CD4-positive, CD25-positive, alpha-beta regulatory T cell (primary cell): ENCODE results near the gene NACA2. TPM values are rescaled to one million over a fixed set of nuclear protein-coding genes. Genes with fewer than 3 reads are reported as not detected.

Experiments used
- ATAC-seq, 2 donors: fragments of 150-1000 bp; cut with Tn5 transposase; one replicate each; pipeline ENCODE4 v1.10.0; 2021; ENCODE audit warnings: low read depth in 2 of 2, moderate number of reproducible peaks in 2 of 2, moderate library complexity in 1 of 2
- DNase-seq, 3 donors: peaks; one replicate each; pipeline versions ENCODE4 v3.0.0 to v3.0.0-alpha.2; 2012 to 2022; ENCODE audit warnings: mixed read lengths in 1 of 3
- H3K27ac ChIP-seq: one replicate; pipeline ENCODE4 v1.7.0; 2013; ENCODE audit warnings: mild to moderate bottlenecking, low read length; ENCODE audit not compliant: insufficient read depth, poor library complexity, severe bottlenecking
- H3K27me3 ChIP-seq: one replicate; pipeline ENCODE4 v1.7.0; 2013; ENCODE audit warnings: low read length; ENCODE audit not compliant: control insufficient read depth, insufficient read depth
- H3K36me3 ChIP-seq: one replicate; pipeline ENCODE4 v1.7.0; 2013; ENCODE audit warnings: mild to moderate bottlenecking, low read length, moderate library complexity; ENCODE audit not compliant: control insufficient read depth, insufficient read depth
- H3K4me1 ChIP-seq: 2 replicates; pipeline ENCODE4 v1.7.0; 2013; ENCODE audit warnings: mild to moderate bottlenecking, low read length; ENCODE audit not compliant: insufficient read depth, control insufficient read depth, poor library complexity, severe bottlenecking
- H3K4me3 ChIP-seq: one replicate; pipeline ENCODE4 v1.7.0; 2013; ENCODE audit warnings: low read depth, mild to moderate bottlenecking, low read length, moderate library complexity
- H3K9me3 ChIP-seq, 2 experiments: 1 replicate in 1 of 2; 2 replicates in 1 of 2; pipeline ENCODE4 v1.7.0; 2013; ENCODE audit warnings: low read length in 2 of 2, mild to moderate bottlenecking in 1 of 2, moderate library complexity in 1 of 2; ENCODE audit not compliant: control insufficient read depth in 2 of 2
- H3K27ac Mint-ChIP-seq, 3 donors: one replicate each; pipeline ENCODE4 v1.8.0; 2020 to 2022; ENCODE audit warnings: mild to moderate bottlenecking in 3 of 3, mixed read lengths in 3 of 3, moderate library complexity in 2 of 3
- H3K27me3 Mint-ChIP-seq: one replicate; pipeline ENCODE4 v1.8.0; 2022; ENCODE audit warnings: mild to moderate bottlenecking, mixed read lengths
- H3K36me3 Mint-ChIP-seq: one replicate; pipeline ENCODE4 v1.8.0; 2020; ENCODE audit warnings: mixed read lengths
- H3K4me1 Mint-ChIP-seq, 4 donors: one replicate each; pipeline ENCODE4 v1.8.0; 2020 to 2022; ENCODE audit warnings: mixed read lengths in 4 of 4, mild to moderate bottlenecking in 1 of 4
- H3K4me3 Mint-ChIP-seq, 4 donors: one replicate each; pipeline ENCODE4 v1.8.0; 2020 to 2022; ENCODE audit warnings: mild to moderate bottlenecking in 4 of 4, mixed read lengths in 4 of 4, moderate library complexity in 3 of 4
- H3K9me3 Mint-ChIP-seq, 7 donors: one replicate each; pipeline ENCODE4 v1.8.0; 2020 to 2022; ENCODE audit warnings: mixed read lengths in 7 of 7, mild to moderate bottlenecking in 3 of 7, moderate library complexity in 2 of 7
- polyA plus RNA-seq, 4 donors: library from polyadenylated mRNA; unstranded; fragments of 300-500 nt; fragmentation: Illumina TruSeq; gene quantifications; one replicate each; pipeline ENCODE4 v1.2.3, GENCODE V29; 2021
- total RNA-seq: library from RNA; stranded (reverse); gene quantifications from one replicate; pipeline ENCODE4 v1.2.3, GENCODE V29; 2022

NACA2 gene
- total and polyA plus RNA-seq, 5 donors from 2014 or later: not detected

DNA sequence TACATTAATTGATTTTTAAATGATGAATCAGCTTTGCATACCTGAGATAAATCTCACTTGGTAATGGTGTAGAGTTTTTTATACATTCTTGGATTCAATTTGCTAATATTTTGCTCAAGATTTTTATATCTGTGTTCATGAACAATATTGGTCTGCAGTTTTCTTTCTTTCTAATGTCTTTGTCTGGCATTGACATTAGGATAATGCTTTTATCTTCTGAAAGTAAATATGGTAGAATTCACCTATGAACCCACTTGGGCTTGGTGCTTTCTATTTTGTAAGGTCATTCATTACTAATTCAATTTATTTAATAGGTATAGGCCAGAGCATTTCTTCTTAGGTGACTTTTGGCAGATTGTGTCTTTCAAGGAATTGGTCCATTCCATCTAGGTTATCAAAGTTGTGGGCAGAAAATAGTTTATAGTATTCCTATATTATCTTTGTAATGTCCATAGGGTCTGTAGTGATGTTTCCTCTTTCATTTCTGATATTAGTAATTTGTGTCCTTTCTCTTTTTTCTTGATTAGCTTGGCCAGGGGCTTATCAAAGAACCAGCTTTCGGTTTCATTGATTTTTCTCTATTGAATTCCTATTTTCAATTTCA, 45.6 kb downstream of the NACA2 start:
- Mint-ChIP-seq H3K4me3 (no peak overlapping the region), H3K27me3 (peaks cover 50% of the 10 kb centered on the region), H3K27ac (no peak overlapping the region), H3K9me3 (peaks cover 0 to 12% (median 5%) of the 10 kb centered on the region in 7 donors), H3K4me1 (no peaks in the 10 kb centered on the region), H3K36me3 (no peaks in the 10 kb centered on the region)
- Histone ChIP-seq H3K27ac (no peak overlapping the region), H3K4me3 (no peak overlapping the region), H3K36me3 (no peaks in the 10 kb centered on the region), H3K4me1 (no peaks in the 10 kb centered on the region), H3K27me3 (peaks cover 26% of the 10 kb centered on the region), H3K9me3 (peaks cover 0 to 7% of the 10 kb centered on the region in 2 experiments)
- ATAC-seq (no peak), DNase-seq (no peak)

DNA sequence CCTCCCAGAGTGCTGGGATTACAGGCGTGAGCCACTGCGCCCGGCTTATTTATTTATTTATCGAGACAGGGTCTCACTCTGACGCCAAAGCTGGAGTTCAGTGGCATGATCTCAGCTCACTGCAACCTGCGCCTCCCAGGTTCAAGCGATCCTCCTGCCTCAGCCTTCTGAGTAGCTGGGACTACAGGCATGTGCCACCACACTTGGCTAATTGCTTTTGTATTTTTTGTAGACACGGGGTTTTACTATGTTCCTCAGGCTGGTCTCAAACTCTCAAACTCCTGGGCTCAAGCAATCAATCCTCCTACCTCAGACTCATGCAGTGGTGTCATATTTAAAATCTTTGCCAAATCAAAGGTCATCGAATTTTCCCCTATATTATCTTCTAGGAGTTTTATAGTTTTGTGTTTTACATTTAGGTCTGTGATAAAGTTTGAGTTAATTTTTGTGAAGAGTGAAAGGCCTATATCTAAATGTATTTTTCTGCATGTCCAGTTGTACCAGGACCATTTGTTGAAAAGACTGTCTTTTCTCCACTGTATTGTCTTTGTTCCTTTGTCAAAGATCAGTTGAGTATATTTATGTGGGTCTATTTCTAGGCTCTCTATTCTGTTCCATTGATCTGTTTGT, 47.1 kb downstream of the NACA2 start:
- no peak for DNase-seq
- H3K27ac Mint-ChIP-seq: no peak overlapping the region
- no peaks in the 10 kb centered on the region for H3K4me1 ChIP-seq
- H3K4me3 Mint-ChIP-seq: no peak overlapping the region
- no peaks in the 10 kb centered on the region for H3K36me3 ChIP-seq
- H3K27me3 Mint-ChIP-seq: peaks cover 40% of the 10 kb centered on the region
- no peaks in the 10 kb centered on the region for H3K4me1 Mint-ChIP-seq
- H3K27me3 ChIP-seq: peaks cover 20% of the 10 kb centered on the region
- peaks cover 0 to 15% (median 5%) of the 10 kb centered on the region in 7 donors for H3K9me3 Mint-ChIP-seq
- no peak for ATAC-seq
- H3K9me3 ChIP-seq: peaks cover 0 to 7% of the 10 kb centered on the region in 2 experiments
- H3K4me3 ChIP-seq: no peak overlapping the region
- no peaks in the 10 kb centered on the region for H3K36me3 Mint-ChIP-seq
- H3K27ac ChIP-seq: no peak overlapping the region

DNA sequence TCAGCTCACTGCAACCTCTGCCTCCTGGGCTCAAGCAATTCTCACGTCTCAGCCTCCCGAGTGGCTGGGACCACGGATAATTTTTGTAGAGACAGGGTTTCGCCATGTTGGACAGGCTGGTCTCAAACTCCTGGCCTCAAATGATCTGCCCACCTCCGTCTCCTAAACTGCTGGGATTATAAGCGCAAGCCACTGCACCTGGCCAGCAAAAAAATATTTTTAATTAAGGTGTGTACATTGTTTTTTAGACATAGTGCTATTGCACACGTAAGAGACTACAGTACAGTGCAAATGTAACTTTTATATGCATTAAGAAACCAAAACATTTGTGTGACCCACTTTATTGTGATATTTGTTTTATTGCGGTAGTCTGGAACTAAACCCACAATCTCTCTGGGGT, 49.0 kb downstream of the NACA2 start:
- Histone ChIP-seq H3K4me3 (no peak overlapping the region), H3K27me3 (peaks cover 13% of the 10 kb centered on the region), H3K36me3 (no peaks in the 10 kb centered on the region), H3K9me3 (peaks cover 0 to 7% of the 10 kb centered on the region in 2 experiments), H3K4me1 (no peaks in the 10 kb centered on the region), H3K27ac (no peak overlapping the region)
- Mint-ChIP-seq H3K4me3 (no peak overlapping the region), H3K36me3 (no peaks in the 10 kb centered on the region), H3K9me3 (peaks cover 0 to 15% (median 5%) of the 10 kb centered on the region in 7 donors), H3K4me1 (no peaks in the 10 kb centered on the region), H3K27ac (no peak overlapping the region), H3K27me3 (peaks cover 31% of the 10 kb centered on the region)
- ATAC-seq (no peak), DNase-seq (no peak)

DNA sequence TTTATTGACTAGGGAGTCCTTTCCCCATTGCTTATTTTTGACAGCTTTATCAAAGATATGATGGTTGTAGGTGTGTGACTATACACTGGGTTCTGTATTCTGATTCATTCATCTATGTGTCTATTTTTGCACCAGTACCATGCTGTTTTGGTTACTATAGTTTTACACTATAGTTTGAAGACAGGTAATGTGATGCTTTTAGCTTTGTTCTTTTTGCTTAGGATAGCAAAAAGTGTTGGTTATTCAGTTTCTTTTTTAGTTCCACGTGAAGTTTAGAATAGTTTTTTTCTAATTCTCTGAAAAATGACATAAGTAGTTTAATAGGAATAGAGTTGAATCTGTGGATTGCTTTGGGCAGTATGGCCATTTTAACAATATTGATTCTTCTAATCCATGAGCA, 50.1 kb downstream of the NACA2 start:
- Mint-ChIP-seq H3K27me3 (peaks cover 27% of the 10 kb centered on the region), H3K4me3 (no peak overlapping the region)
- ATAC-seq: no peak

More for the DNA sequence above, 50.1 kb downstream of the NACA2 start:
- DNase-seq: no peak
- Histone ChIP-seq H3K36me3 (no peaks in the 10 kb centered on the region), H3K4me1 (no peaks in the 10 kb centered on the region), H3K27ac (no peak overlapping the region), H3K9me3 (peaks cover 0 to 4% of the 10 kb centered on the region in 2 experiments), H3K4me3 (no peak overlapping the region), H3K27me3 (peaks cover 10% of the 10 kb centered on the region)
- H3K27ac Mint-ChIP-seq: no peak overlapping the region
- H3K4me1 Mint-ChIP-seq: peaks cover 0 to 3% (median 0%) of the 10 kb centered on the region in 4 donors
- no peaks in the 10 kb centered on the region for H3K36me3 Mint-ChIP-seq
- H3K9me3 Mint-ChIP-seq: peaks cover 0 to 15% (median 3%) of the 10 kb centered on the region in 7 donors

Other genes with a start within 250 kb of the NACA2 start
- not detected for gene TBX2, start 191.4 kb downstream of the NACA2 start, total RNA-seq
- gene TBX2, start 191.4 kb downstream of the NACA2 start, polyA plus RNA-seq: not detected
- not detected for gene TBX4, start 138.8 kb downstream of the NACA2 start, total RNA-seq
- not detected for gene TBX4, start 138.8 kb downstream of the NACA2 start, polyA plus RNA-seq